Natural killer cell (primary cell): ENCODE results near the gene MTMR12. TPM values are rescaled to one million over a fixed set of nuclear protein-coding genes. Genes with fewer than 3 reads are reported as not detected.

ENCODE experiments used
- ATAC-seq, 3 donors: fragments of 150-1000 bp in 2 of 3; fragments of 200-7000 bp in 1 of 3; cut with Tn5 transposase; 1 replicate in 1 of 3; 2 replicates in 2 of 3; pipeline ENCODE4 v1.10.0; 2021; ENCODE audit warnings: mild to moderate bottlenecking in 2 of 3, moderate library complexity in 2 of 3
- DNase-seq, 2 donors: peaks; one replicate each; pipeline versions ENCODE4 v3.0.0 to v3.0.0-alpha.2; 2013 to 2021; ENCODE audit warnings: mixed read lengths in 1 of 2
- H3K27ac ChIP-seq: one replicate; pipeline ENCODE4 v1.5.1; 2013; ENCODE audit warnings: mild to moderate bottlenecking, low read length
- H3K27me3 ChIP-seq: one replicate; pipeline ENCODE4 v1.6.1; 2013; ENCODE audit warnings: low read length; ENCODE audit not compliant: control insufficient read depth, insufficient read depth
- H3K36me3 ChIP-seq: one replicate; pipeline ENCODE4 v1.6.1; 2013; ENCODE audit warnings: low read length; ENCODE audit not compliant: control insufficient read depth, insufficient read depth
- H3K4me1 ChIP-seq: one replicate; pipeline ENCODE4 v1.6.1; 2013; ENCODE audit warnings: low read length; ENCODE audit not compliant: control insufficient read depth, insufficient read depth
- H3K4me3 ChIP-seq: one replicate; pipeline ENCODE4 v1.5.1; 2013; ENCODE audit warnings: low read length
- H3K9me3 ChIP-seq: one replicate; pipeline ENCODE4 v1.6.1; 2013; ENCODE audit warnings: low read length; ENCODE audit not compliant: control insufficient read depth, insufficient read depth
- H3K27ac Mint-ChIP-seq, 2 donors: one replicate each; pipeline ENCODE4 v1.8.0; 2022; ENCODE audit warnings: mild to moderate bottlenecking in 2 of 2, mixed read lengths in 2 of 2, moderate library complexity in 1 of 2
- H3K27me3 Mint-ChIP-seq, 2 donors: one replicate each; pipeline ENCODE4 v1.8.0; 2022; ENCODE audit warnings: low read depth in 2 of 2, mixed read lengths in 2 of 2
- H3K36me3 Mint-ChIP-seq: one replicate; pipeline ENCODE4 v1.8.0; 2022; ENCODE audit warnings: mixed read lengths
- H3K4me1 Mint-ChIP-seq, 2 donors: one replicate each; pipeline ENCODE4 v1.8.0; 2022; ENCODE audit warnings: mixed read lengths in 2 of 2
- H3K4me3 Mint-ChIP-seq: one replicate; pipeline ENCODE4 v1.8.0; 2022; ENCODE audit warnings: mild to moderate bottlenecking, moderate library complexity, mixed read lengths
- H3K9me3 Mint-ChIP-seq, 2 donors: one replicate each; pipeline ENCODE4 v1.8.0; 2022; ENCODE audit warnings: mixed read lengths in 2 of 2
- CTCF ChIP-seq: fragments of 200-600 bp; IDR thresholded peaks from one replicate; pipeline ENCODE4 v1.8.0; 2022; ENCODE audit warnings: antibody characterized with exemption
- WGBS: methylation state at CpG from one replicate; pipeline ENCODE4 v1.1.7; 2013; ENCODE audit warnings: missing lambda C conversion rate; ENCODE audit not compliant: insufficient coverage; 5-methylcytosine and 5-hydroxymethylcytosine counted together
- intact Hi-C: fragments of 100-400 bp; cut with micrococcal nuclease; formaldehyde crosslinking; loops from one replicate; pipeline ENCODE4 v1.14.2; 2022
- total RNA-seq, 4 donors: library from RNA; stranded (reverse); fragments of 120-200 nt in 1 of 4; gene quantifications; one replicate each; pipeline versions ENCODE4 v1.2.3 to v1.2.4, GENCODE V29; 2013 to 2022

MTMR12 gene
- total RNA-seq, 3 donors from 2014 or later (not counting 1 experiment from before 2014, with no cell fraction given), result 36.9 to 47.7 (median 39.8) TPM

GRCh38 chr5:32319926-32320543, 7.3 kb upstream of the MTMR12 start:
- ATAC-seq, result no peak
- H3K27me3 ChIP-seq, result no peaks in the 10 kb centered on the region
- Mint-ChIP-seq H3K4me1 (no peaks in the 10 kb centered on the region), H3K4me3 (no peak overlapping the region), H3K27me3 (no peaks in the 10 kb centered on the region), H3K27ac (no peak overlapping the region), H3K36me3 (peaks cover 7% of the 10 kb centered on the region), H3K9me3 (peaks cover 4 to 5% of the 10 kb centered on the region in 2 donors)
- H3K4me3 ChIP-seq, result no peak overlapping the region
- no peaks in the 10 kb centered on the region for H3K36me3 ChIP-seq
- WGBS, result 79% methylated on average over 7 of the region's 7 CpGs
- no peaks in the 10 kb centered on the region for H3K4me1 ChIP-seq
- peaks cover 22% of the 10 kb centered on the region for H3K9me3 ChIP-seq
- no peak overlapping the region for H3K27ac ChIP-seq
- intact Hi-C loops, result no loop called here
- no peak for DNase-seq
- TF ChIP-seq CTCF, result no peak

- TF ChIP-seq CTCF, result no peak
- H3K9me3 ChIP-seq, result peaks cover 22% of the 10 kb centered on the region
- no peak overlapping the region for H3K27ac ChIP-seq
- H3K4me3 ChIP-seq, result no peak overlapping the region
- peaks cover 7% of the 10 kb centered on the region for H3K36me3 Mint-ChIP-seq
- intact Hi-C loops, result no loop called here
- DNase-seq, result no peak
- H3K27me3 Mint-ChIP-seq, result no peaks in the 10 kb centered on the region
- no peaks in the 10 kb centered on the region for H3K27me3 ChIP-seq
- no peaks in the 10 kb centered on the region for H3K36me3 ChIP-seq
- no peak for ATAC-seq
- WGBS, result 89% methylated on average over 7 of the region's 7 CpGs
- H3K4me1 Mint-ChIP-seq, result no peaks in the 10 kb centered on the region
- H3K27ac Mint-ChIP-seq, result no peak overlapping the region
- H3K4me3 Mint-ChIP-seq, result no peak overlapping the region
- H3K4me1 ChIP-seq, result no peaks in the 10 kb centered on the region
- peaks cover 4 to 5% of the 10 kb centered on the region in 2 donors for H3K9me3 Mint-ChIP-seq
Observed at GRCh38 chr5:32319392-32319791, 6.7 kb upstream of the MTMR12 start.

- Mint-ChIP-seq H3K4me1 (peaks cover 1 to 2% of the 10 kb centered on the region in 2 donors), H3K4me3 (no peak overlapping the region), H3K27ac (no peak overlapping the region), H3K9me3 (peaks cover 4 to 5% of the 10 kb centered on the region in 2 donors), H3K27me3 (no peaks in the 10 kb centered on the region), H3K36me3 (peaks cover 7% of the 10 kb centered on the region)
- ATAC-seq (no peak), DNase-seq (no peak)
- WGBS, result 85% methylated on average over 7 of the region's 7 CpGs
- Histone ChIP-seq H3K36me3 (no peaks in the 10 kb centered on the region), H3K4me1 (peaks cover 8% of the 10 kb centered on the region), H3K4me3 (no peak overlapping the region), H3K9me3 (peaks cover 12% of the 10 kb centered on the region), H3K27ac (no peak overlapping the region), H3K27me3 (no peaks in the 10 kb centered on the region)
- intact Hi-C loops, result no loop called here
- TF ChIP-seq CTCF, result no peak
Observed at GRCh38 chr5:32317041-32317440, 4.3 kb upstream of the MTMR12 start.
